GM12801 (cell line): ENCODE results near the gene CABYR.

Experiments used
- CTCF ChIP-seq: IDR thresholded peaks from one replicate; pipeline ENCODE4 v1.5.1; 2011; ENCODE audit warnings: control low read depth; ENCODE audit not compliant: insufficient read length; ENCODE audit errors: extremely low read depth

The CABYR gene

GRCh38 chr18:24185805-24186204 lies 46.9 kb downstream of the CABYR start:
- TF ChIP-seq CTCF, result no peak

- TF ChIP-seq CTCF, result no peak
Observed at GRCh38 chr18:24187049-24187448, 48.2 kb downstream of the CABYR start.

GRCh38 chr18:24187689-24188088 lies 48.8 kb downstream of the CABYR start:
- no peak for TF ChIP-seq CTCF

GRCh38 chr18:24188120-24188519 lies 49.3 kb downstream of the CABYR start:
- TF ChIP-seq CTCF, result no peak

GRCh38 chr18:24189007-24189528 lies 50.2 kb downstream of the CABYR start:
- TF ChIP-seq CTCF, result no peak

- TF ChIP-seq CTCF, result no peak
Observed at GRCh38 chr18:24189664-24190346, 50.9 kb downstream of the CABYR start.

GRCh38 chr18:24190590-24190989 lies 51.7 kb downstream of the CABYR start:
- no peak for TF ChIP-seq CTCF
